Measurements from ENCODE around the gene AP2A2. TPM values are rescaled to one million over a fixed set of nuclear protein-coding genes. Genes with fewer than 3 reads are reported as not detected.

AP2A2 gene
- total RNA-seq, 2 donors from 2014 or later = 58.1 to 58.6 TPM

GRCh38 chr11:1053121-1053901, 127.6 kb downstream of the AP2A2 start:
- ATAC-seq (peak in 1 of 2 donors; percentile 8), DNase-seq (peak; percentile 18)
- intact Hi-C loops (cut with DNase I) = loop anchor here in 1 of 2 donors (5.0 to 10.0 kb wide), 2 partner anchors 129 to 206 kb away; partner anchors contain the start of gene AP2A2

GRCh38 chr11:1054143-1055108, 128.8 kb downstream of the AP2A2 start:
- DNase-seq (peak; percentile 17), ATAC-seq (no peak)
- intact Hi-C loops (cut with DNase I) = loop anchor here in 1 of 2 donors (5.0 to 10.0 kb wide), 2 partner anchors 130 to 207 kb away; partner anchors contain the start of gene AP2A2

GRCh38 chr11:1055109-1055703, 129.5 kb downstream of the AP2A2 start:
- intact Hi-C loops (cut with DNase I) = loop anchor here in 1 of 2 donors (10.0 kb wide), 1 partner anchor 130 kb away; the partner anchor contains the start of gene AP2A2
- DNase-seq = no peak
- no peak for ATAC-seq

- intact Hi-C loops (cut with DNase I) = loop anchor here in 1 of 2 donors (10.0 kb wide), 1 partner anchor 131 kb away; the partner anchor contains the start of gene AP2A2
- ATAC-seq (no peak), DNase-seq (no peak)
These were observed 130.5 kb downstream of the AP2A2 start for GRCh38 chr11:1055990-1056771.

GRCh38 chr11:1057806-1058205, 132.1 kb downstream of the AP2A2 start:
- ATAC-seq (no peak), DNase-seq (no peak)
- intact Hi-C loops (cut with DNase I) = loop anchor here in 1 of 2 donors (10.0 kb wide), 1 partner anchor 133 kb away; the partner anchor contains the start of gene AP2A2

- ATAC-seq = no peak
- DNase-seq = no peak
- intact Hi-C loops (cut with DNase I) = loop anchor here in 1 of 2 donors (10.0 kb wide), 1 partner anchor 135 kb away; the partner anchor contains the start of gene AP2A2
These were observed 134.1 kb downstream of the AP2A2 start for GRCh38 chr11:1059759-1060158.

GRCh38 chr11:1060410-1060809, 134.7 kb downstream of the AP2A2 start:
- intact Hi-C loops (cut with DNase I) = no loop called here
- no peak for ATAC-seq
- no peak for DNase-seq

GRCh38 chr11:1060852-1061616, 135.4 kb downstream of the AP2A2 start:
- DNase-seq (peak; percentile 16), ATAC-seq (peak in 1 of 2 donors; percentile 22)
- intact Hi-C loops (cut with DNase I) = no loop called here

Other genes with a start within 250 kb of the AP2A2 start
- gene DEAF1, start 230.6 kb upstream of the AP2A2 start, total RNA-seq = 10 to 100 TPM; 19.2 to 21.1 TPM
- gene TMEM80, start 230.1 kb upstream of the AP2A2 start, total RNA-seq = 10 to 100 TPM; 11.3 to 15.6 TPM
- 1 to 10 TPM; 6.5 to 8.0 TPM for gene EPS8L2, start 219.6 kb upstream of the AP2A2 start, total RNA-seq
- 100 to 1,000 TPM; 107 to 121 TPM for gene TALDO1, start 178.4 kb upstream of the AP2A2 start, total RNA-seq
- gene GATD1, start 148.4 kb upstream of the AP2A2 start, total RNA-seq = 10 to 100 TPM; 29.8 to 43.5 TPM
- under 1 TPM in 1 of 2 donors, not detected in 1; 0.58 TPM for gene CEND1, start 135.8 kb upstream of the AP2A2 start, total RNA-seq
- gene SLC25A22, start 127.6 kb upstream of the AP2A2 start, total RNA-seq = 10 to 100 TPM in 1 of 2 donors, 1 to 10 TPM in 1; 6.5 to 11.6 TPM
- gene PIDD1, start 120.6 kb upstream of the AP2A2 start, total RNA-seq = 1 to 10 TPM; 8.5 to 9.1 TPM
- 1,000 to 10,000 TPM; 1,371 to 1,375 TPM for gene RPLP2, start 115.9 kb upstream of the AP2A2 start, total RNA-seq
- gene PNPLA2, start 107.0 kb upstream of the AP2A2 start, total RNA-seq = 100 to 1,000 TPM; 316 to 372 TPM
- 10 to 100 TPM; 18.9 to 27.7 TPM for gene CRACR2B, start 98.0 kb upstream of the AP2A2 start, total RNA-seq
- gene CD151, start 92.9 kb upstream of the AP2A2 start, total RNA-seq = 100 to 1,000 TPM; 382 to 489 TPM
- 100 to 1,000 TPM; 163 to 202 TPM for gene POLR2L, start 83.3 kb upstream of the AP2A2 start, total RNA-seq
- gene TSPAN4, start 83.0 kb upstream of the AP2A2 start, total RNA-seq = 10 to 100 TPM; 46.1 to 63.5 TPM
- 10 to 100 TPM; 58.7 to 64.6 TPM for gene CHID1, start 15.1 kb upstream of the AP2A2 start, total RNA-seq
- gene MUC6, start 110.8 kb downstream of the AP2A2 start, total RNA-seq = not detected
- under 1 TPM in 1 of 2 donors, not detected in 1; 0.26 TPM for gene MUC2, start 149.0 kb downstream of the AP2A2 start, total RNA-seq
- not detected for gene MUC5AC, start 232.1 kb downstream of the AP2A2 start, total RNA-seq

Data from left cardiac atrium (tissue), 4 donors.